K562 (cell line): ENCODE results near the gene RPS4Y1.

Source experiments
- ATF1 ChIP-seq, 2 experiments: fragments of 450-650 bp in 1 of 2; IDR thresholded peaks; 2 replicates each; pipeline ENCODE4 v1.6.1; 2016; ENCODE audit warnings: missing compliant biosample characterization in 1 of 2, missing genetic modification characterization in 1 of 2
- LCOR ChIP-seq: sonication (generic); formaldehyde crosslinking; IDR thresholded peaks from 2 replicates; pipeline ENCODE4 v1.8.0; 2022; ENCODE audit warnings: mild to moderate bottlenecking, missing genetic modification reagents
- POLR2AphosphoS5 ChIP-seq: IDR thresholded peaks from 2 replicates; pipeline ENCODE4 v1.6.1; 2011; ENCODE audit warnings: mild to moderate bottlenecking, low read depth, low read length, moderate library complexity; ENCODE audit not compliant: control insufficient read depth, insufficient read depth
- SMARCE1 ChIP-seq: fragments of 450-650 bp; IDR thresholded peaks from 2 replicates; pipeline ENCODE4 v1.7.1; 2016; ENCODE audit warnings: mild to moderate bottlenecking
- TF ChIP-seq, protein P1 (sequence below), 2 experiments: fragments of 450-650 bp; formaldehyde crosslinking in 1 of 2; IDR thresholded peaks; 2 replicates each; pipeline versions ENCODE4 v1.4.0 to v1.6.1; 2014 to 2020; ENCODE audit warnings: mild to moderate bottlenecking in 2 of 2, borderline replicate concordance in 1 of 2, low read depth in 1 of 2

DNA sequence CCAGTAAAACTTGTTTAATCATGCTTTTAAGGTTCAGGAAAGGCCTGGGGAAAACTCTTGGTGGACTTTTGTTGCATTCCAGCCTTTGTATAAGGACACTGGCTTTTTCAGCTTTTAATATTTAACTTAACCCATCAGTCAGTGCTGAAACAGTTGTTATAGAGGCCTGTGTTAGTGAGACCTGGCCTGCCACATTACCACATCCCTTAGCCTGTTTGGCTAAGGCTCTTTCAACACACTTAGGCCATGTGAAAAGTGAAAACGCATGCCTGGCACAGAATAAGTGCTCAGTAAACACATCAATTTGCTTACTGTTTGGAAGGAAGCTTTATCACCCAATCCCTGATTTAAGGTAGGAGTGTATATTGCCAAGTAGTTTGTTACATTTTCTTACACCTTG is 3.5 kb upstream of the RPS4Y1 start:
- no peak for TF ChIP-seq LCOR (CRISPR knock-in tag)
- TF ChIP-seq, protein P1, sequence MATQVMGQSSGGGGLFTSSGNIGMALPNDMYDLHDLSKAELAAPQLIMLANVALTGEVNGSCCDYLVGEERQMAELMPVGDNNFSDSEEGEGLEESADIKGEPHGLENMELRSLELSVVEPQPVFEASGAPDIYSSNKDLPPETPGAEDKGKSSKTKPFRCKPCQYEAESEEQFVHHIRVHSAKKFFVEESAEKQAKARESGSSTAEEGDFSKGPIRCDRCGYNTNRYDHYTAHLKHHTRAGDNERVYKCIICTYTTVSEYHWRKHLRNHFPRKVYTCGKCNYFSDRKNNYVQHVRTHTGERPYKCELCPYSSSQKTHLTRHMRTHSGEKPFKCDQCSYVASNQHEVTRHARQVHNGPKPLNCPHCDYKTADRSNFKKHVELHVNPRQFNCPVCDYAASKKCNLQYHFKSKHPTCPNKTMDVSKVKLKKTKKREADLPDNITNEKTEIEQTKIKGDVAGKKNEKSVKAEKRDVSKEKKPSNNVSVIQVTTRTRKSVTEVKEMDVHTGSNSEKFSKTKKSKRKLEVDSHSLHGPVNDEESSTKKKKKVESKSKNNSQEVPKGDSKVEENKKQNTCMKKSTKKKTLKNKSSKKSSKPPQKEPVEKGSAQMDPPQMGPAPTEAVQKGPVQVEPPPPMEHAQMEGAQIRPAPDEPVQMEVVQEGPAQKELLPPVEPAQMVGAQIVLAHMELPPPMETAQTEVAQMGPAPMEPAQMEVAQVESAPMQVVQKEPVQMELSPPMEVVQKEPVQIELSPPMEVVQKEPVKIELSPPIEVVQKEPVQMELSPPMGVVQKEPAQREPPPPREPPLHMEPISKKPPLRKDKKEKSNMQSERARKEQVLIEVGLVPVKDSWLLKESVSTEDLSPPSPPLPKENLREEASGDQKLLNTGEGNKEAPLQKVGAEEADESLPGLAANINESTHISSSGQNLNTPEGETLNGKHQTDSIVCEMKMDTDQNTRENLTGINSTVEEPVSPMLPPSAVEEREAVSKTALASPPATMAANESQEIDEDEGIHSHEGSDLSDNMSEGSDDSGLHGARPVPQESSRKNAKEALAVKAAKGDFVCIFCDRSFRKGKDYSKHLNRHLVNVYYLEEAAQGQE (IDR thresholded peaks at IDR 0.05; ENCODE audit: borderline replicate concordance): no peak
- TF ChIP-seq, protein P1 (CRISPR knock-in tag; IDR thresholded peaks at IDR 0.05; ENCODE audit: low read depth): no peak
- no peak for TF ChIP-seq ATF1 (CRISPR knock-in tag; IDR thresholded peaks at IDR 0.05)
- no peak for TF ChIP-seq ATF1 (tag; IDR thresholded peaks at IDR 0.05)
- TF ChIP-seq SMARCE1: no peak
- no peak for TF ChIP-seq POLR2AphosphoS5
